ENCODE results near the gene PLXNA4.

Gene PLXNA4

DNA sequence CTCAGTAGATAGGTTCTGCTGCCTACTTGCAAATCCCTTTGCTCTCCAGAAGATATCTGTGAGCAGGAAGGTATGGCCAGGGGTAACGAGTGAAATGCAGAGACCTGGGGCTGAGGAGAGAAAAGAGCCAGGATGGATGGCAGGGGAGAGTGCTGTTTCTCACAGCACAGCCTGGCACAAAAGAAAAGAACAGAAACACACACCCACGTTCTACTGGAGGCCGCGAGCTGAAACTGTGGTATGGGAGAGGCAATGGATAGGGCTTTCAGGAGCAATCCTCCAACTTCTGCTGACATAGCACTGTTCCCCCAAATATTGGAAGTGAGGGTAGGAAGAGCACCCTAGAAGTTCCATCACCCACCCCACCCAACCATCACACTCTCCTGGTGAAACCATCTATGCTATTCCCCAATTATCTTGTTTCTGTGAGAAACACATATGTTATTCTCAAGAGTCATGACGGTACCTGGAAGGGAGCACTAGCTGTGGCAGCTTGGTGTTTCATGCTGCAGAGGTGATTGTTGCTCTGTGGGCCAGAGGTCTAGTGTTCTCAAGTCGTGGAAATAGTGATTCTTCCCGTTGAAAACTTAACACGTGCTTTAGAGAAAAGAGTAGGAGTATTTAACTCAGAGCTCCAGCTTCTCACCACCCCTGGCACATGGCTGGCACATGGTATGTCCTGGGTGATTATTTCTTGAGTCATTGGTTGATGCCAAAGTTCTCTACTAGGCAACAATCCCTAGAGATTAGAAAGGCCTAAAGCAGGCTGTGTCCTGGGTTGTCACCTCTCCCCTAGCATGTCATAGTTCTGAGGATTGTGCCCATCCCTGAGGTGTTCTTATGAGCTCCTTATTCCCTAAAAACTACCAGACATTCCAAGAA, 198.3 kb downstream of the PLXNA4 start:
- no peak for DNase-seq

DNA sequence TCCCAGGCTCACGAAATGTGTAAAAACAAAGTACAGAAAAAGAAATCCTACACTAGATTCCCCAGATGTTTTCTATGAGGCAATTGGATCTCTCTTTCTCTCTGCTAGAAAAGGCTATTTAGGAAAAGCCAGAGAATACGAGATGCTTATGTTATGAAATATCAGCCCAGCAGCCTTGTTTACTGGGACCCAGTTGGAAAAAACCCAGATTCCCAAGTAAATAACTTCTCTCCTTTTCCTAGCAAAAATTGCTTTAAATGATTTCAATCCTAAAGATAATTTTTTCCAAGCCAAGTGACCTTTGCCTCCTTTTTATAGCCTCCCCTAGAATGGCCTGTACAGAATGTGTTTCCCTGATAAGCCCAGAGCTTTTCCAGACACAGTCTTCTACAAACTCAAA, 199.3 kb downstream of the PLXNA4 start:
- DNase-seq, result no peak

DNA sequence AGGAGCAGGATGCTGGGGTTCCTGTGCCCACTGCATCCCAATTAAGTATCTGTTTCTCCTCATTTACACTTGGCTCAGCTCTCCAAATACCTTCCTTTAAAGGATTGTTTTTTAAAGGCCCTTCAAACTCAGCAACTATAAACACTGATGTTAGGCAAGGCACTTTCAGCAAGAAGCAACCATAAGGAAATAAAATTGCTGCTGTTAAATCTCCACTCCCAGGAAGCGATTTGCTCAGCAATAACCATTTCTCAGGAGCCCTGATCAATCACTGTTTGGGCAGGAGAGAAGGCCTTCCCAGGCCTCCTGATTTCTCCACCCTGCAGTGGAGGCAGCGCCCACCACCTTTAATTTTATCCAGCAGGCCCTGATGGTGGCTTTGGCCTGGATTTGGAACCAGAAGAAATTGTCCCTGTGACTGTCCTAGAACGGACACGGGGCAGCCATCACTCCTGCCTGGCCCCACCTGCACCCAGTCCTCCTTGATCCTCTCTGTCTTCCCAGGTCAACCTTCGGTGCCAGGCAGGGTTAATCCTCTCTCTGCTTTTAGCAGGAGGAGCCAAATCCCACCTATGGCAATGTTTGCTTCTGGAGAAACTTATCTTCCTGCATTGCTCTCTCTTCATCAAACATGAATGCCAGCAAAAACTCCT, 199.8 kb downstream of the PLXNA4 start:
- no peak for DNase-seq

DNA sequence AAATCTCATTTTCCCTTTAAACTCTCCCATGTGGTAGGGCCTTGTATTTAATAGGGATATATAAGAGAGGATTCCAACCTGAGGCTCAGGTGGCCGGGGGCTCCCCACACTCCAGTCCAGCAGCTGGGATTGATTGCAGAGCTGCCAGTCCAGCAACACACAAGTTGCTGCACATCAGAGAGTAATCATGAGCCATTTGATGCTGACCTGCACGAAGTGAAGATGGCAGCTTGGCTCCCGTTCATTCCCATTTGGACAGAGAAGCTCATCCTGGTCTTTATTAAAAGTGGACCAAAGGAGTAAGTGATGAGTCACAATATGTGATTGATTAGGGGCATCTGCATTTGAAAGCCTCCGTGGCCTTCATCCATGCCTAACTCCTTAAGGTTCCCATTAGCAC, 202.4 kb downstream of the PLXNA4 start:
- DNase-seq, result no peak

DNA sequence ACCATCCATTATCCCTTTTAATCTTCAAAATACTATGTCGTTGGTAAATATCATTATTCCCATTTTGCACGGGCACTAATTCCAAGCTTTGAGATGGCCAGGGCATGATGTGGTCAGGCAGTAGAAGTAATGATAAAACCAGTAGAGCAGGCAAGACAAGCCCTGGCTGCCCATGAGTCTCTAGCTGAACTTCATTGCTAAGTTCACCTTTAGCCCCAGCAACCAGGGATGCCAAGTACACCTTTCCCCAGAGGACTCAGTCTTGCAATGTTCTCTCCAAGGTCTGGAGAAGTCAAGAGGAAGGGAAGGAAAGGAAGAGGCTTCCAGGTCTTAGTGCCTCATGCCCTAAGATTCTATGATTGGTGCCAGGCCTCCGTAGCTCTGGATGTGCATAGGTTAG, 203.2 kb downstream of the PLXNA4 start:
- no peak for DNase-seq

DNA sequence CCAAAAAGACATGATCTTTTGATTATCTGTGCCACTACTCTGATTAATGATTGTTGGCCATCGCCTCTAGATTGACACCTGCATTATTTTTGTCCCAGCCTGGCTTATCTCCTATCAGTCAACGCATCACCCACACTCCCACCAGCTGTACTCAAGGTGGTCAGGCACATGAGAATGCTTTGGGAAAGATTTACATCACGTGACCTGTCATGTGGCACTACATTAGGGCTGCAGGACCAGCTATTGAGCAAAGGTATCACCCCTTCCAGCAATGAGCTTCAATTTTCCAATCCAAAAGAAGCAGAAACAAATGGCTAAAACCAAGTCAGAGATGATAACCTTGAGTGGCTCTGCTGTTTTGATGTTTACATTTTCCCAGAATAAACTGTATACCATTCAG, 204.3 kb downstream of the PLXNA4 start:
- no peak for DNase-seq

DNA sequence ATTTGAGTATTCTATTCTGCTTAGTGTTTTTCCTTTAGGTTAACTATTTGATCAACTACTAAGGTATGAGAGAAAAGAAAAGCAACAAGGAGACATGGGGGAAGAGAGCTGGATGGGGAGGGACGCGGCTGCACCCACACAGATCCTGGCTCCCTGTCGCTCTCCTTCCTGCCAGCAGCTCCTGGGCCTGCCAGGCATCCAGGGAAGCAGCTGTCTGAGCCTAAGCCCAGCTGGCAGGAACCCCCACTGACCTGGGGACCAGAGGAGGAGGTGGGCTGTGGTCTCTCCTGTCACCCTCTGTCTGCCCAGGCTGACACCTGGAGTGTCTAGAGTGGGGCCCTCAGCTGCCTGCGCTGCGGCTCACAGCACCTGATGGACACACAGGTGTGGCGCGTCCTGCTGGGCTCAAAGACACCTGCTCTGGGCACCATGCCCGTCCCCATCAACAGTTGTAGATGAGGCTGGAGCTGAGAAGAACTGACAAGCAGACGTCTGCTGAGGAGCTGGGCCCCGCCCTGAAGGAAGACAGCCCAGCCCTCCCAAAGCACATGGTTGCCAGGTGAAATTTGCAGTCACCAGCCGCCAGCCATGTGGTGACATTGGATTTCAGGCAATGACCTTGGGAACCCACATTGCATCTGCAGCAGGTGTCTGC, 207.9 kb downstream of the PLXNA4 start:
- no peak for DNase-seq

DNA sequence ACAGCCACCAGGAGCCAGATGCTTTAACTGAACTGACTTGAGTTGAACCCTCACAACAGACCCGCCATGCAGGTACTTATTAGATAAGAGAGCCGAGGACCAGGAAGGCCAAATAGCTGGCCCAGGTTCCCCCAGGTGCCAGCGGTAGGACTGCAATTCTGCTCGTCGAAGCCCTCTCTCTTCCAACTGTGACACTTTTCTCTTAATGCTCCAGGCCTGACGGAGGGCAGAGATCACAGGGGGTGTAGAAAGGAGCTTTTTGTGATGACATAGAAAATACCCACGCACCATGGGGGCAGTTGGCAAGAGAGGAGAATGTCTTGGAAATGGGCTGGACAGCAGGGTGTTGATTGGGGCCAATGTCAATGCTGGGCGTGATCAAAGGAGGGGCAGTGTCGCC, 208.5 kb downstream of the PLXNA4 start:
- DNase-seq, result no peak

DNA sequence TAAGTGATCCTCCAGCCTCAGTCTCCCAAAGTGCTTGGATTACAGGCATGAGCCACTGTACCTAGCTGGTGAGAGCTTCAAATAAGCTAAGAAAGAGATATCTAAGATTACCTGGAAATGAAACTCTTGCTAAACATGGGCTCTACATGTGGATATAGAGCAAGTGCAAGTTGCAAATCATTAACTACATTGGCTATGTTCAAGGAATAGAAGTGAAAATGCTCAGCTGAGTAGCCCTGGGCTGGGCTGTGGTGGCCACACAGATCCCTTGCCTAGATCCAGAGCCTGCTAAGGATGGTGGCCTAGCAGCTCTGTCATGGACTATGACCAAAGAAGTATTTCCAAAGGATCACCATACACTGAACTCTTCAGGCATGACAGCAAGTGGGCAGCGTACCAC, 209.3 kb downstream of the PLXNA4 start:
- no peak for DNase-seq

DNA sequence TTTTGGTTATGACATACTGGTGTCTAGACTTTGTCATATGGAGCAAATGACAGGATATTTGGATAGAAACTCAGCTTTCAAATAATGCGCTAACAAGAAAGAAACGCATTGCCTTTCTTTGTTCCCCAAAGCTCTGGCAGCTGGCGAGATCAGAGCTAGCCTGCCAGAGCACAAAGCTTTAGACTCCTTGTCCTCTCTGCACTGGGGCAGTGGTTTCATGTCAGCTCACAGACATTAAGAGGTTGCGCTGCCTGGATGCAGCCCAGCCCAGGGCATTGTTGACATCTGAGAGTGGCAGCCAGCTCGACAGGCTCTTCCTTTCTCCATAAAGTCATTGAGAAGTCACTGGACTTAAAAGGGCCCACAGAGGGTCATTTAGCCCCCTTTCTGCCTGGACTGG, 212.0 kb downstream of the PLXNA4 start:
- no peak for DNase-seq

DNA sequence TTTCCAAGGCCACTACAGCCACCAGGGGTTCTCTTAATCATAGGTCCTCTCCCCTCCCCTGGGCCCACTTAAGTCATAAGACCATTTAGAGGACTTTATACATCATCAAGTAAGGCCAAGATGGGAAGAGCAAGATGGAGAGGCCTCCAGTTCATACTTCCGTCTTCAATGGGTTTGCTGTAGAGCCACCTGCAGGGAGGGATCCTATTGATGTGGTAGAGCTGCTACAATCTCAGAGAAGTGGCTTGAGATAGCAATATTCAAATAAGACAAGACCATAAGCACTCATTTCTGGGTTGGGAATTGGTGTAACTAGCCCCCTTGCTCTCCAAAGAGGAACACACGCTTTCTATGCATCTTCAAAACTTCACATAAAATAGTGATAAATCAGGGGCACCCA, 214.2 kb downstream of the PLXNA4 start:
- DNase-seq, result no peak

DNA sequence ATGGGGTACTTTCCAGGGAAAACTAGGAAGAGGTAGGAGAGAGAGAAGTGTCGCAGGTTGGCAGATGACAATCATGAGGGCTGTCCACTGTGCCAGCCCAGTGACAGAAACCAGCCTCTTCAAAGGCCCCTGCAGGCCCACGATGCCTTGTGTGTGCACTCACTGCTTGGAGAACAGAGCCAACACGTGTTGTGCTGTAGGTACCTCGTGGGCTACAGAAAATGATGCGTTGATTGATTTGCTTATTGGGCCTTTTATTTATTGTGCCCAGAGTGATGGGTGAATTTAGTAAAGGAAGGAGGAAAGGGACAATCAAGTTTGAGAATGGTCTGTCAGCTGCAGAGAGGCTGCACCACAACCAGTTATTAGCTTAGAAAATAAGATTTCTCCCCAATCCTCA, 215.1 kb downstream of the PLXNA4 start:
- no peak for DNase-seq

DNA sequence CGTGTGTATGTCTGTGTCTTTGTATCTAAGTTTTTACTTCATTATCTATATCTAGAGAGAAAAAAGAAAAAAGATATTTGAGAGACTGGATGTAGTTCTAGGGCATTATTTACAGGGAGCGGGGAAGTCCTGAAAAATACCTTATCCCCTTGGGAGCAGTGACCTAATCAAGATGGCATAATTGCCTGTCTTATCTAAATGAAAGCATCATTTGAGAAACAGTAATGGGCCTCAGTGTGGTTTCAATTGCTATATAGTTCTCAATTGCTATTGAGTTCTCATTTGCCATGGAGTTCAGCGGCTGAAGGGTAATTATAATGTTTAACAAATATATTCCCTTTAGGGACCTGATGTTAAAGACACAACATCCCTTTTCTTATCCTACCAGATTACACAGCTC, 216.5 kb downstream of the PLXNA4 start:
- DNase-seq, result no peak

DNA sequence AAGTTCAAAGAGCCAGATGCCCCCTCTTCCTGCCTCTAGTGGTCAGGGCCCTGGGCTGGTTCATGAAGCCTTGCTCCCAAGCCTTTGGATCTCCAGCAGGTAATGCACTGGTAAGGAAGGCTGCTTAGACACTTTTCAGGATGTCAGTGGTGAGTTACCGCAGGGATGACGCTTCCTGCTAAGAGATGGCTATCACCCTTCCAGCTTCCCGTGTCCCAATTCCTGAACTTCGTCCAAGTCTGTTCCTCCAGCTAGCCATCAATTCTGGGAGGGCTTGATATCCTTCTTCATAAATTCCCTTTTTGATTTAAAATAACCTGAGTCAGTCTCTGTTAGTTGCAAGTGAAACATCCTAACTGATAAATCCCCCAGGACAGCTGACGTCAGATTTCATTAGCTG, 221.2 kb downstream of the PLXNA4 start:
- DNase-seq, result no peak

DNA sequence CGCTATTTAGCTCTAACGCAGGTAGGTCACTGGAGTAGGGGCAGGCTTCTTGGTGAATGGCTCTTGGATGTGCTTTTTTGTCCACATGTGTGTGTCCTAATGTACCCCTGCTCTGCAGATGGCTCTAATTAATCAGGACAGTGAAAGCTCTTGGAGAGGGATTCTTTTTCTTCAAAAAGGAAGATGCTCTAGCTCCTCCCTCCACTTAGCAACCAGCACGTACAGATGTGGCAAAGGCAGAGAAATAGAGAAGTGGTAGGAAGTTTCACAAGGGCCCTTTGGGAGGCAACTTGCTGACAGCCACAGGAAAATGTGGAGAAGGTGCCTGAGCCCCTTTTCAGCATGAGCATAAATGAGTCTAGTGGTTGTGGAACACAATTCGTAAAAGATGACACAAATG, 221.7 kb downstream of the PLXNA4 start:
- DNase-seq, result no peak

DNA sequence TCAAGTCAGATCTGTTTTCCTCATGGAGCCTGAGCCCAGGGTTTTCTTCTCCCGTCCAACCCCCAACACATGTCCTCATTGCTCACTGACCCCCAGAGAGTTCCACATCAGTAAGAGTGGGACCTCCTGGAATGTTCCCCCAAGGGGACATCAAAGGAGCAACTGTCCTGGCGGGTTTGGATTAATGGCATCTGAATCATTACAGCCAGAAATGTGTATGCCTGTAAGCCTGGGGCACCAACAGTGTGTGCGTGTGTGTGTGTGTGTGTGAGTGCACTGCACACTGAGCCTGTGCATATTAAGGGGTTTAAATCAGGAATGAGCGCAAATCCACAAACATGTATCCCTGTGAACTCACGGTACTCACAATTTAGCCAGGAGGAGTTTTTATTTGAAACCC, 222.3 kb downstream of the PLXNA4 start:
- DNase-seq, result no peak

DNA sequence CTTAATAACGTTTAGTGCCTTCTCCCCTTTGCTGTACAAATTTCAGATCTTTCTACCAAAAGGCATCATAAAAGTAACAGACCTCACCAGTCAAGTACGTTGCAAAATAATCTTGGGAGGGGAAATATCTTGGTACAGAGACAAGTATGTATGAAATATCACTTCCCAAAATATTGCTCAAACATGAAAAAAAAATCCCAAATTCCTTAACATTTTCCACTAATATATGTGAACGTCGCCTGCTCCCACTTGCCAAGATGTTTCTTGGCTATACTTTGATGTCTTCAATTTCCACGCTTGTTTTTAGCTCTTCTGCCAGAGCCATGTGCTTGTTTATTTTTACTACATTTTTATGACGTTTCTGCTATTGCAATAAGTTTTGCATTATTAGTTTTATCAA, 223.5 kb downstream of the PLXNA4 start:
- DNase-seq, result no peak

DNA sequence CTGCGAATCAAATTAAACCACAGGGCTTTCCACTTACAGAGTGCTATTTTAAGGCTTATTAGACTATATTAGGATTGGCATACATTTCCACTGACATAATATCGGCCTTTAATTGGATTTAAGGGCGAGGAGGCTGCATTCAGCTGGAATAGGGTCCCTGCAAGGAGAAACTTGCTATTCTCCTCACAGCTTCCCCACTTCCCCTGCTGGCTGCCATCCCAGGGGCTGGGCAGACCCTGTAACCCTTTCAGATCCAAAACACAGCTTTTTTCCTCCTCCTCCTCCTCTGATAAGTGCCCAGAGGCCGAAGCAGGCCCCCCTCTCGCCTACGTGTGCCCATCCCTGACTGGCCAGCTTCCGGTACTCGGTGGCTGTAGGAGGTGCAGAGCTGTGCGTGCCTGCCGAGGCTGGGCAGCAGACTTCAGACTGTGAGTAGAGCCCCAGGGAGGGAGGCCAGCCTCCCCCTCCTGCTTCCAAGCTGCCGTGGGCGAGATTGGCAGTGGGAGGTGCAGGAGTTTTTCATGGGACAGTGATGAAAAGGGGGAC, 224.2 kb downstream of the PLXNA4 start:
- DNase-seq, result no peak

DNA sequence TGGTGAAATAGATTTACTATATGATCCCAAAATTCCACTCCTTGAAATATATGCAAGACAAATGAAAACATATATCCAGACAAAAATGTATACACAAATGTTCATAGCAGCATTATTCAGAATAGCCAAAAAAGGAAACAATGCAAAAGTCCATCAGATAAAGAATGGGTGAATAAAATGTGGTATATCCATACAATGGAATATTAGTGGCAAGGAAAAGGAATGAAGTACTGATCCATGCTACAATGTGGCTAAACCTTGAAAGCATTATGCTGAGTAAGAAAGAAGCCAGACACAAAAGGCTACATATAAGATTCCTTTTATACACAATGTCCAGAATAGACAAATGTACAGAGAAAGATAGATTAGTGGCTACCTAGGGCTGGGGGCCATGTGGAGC, 225.5 kb downstream of the PLXNA4 start:
- no peak for DNase-seq

DNA sequence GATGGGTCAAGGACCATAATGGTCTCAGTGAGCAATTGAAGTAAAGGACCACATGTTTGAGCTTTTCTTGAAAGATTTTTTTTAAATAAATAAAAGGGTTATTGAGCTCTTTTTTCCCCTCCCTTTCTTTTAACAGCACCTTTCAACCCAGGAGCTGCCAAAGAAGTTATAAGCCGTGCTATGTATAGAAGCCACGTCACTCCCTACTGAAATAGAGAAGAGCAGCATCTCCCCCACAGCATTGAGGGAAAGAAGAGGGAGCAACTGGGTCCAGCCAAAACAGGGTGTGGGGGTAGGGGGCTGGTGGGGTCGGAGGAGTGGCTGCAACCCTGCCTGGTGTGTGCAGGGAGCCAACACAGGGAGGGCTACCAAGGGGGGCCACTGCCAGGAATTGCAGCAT, 227.2 kb downstream of the PLXNA4 start:
- no peak for DNase-seq

DNA sequence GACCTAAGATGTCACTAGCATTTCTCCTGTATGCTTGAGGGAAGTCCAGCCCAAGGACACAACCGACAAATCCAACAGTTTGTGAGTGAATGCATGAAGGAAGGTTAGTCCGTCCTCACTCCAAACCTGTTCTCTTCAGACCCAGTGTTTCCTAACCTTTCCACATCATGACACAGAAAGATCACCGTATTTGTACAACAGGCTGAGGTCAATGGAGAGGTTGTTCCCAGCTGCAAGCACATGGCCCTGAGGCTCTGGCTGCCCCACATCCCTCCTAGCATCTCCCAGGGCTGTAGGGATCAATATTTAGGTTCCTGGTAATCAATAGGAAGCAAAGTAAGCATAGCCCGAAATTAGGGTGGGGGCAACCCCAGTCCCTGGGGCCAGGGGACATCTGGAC, 227.9 kb downstream of the PLXNA4 start:
- DNase-seq, result no peak

DNA sequence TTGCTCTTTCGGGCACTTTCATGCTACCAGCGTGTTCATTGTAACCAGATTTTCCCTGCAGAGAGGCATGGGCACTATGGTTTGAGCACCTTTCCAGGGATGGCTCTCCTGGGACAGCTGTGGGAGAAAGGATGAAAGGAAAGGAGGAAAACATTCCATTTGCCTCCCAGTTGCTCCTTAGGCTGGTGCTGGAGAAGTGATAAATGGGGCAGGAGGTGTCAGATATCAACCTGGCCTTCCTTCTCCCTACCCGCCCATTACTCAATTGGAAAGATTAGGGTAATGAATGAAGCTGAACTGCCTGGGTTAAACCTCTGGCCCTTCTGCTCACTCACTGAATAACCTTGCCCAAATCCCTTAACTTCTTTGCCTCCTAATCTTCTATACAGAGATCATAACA, 228.4 kb downstream of the PLXNA4 start:
- DNase-seq, result no peak

DNA sequence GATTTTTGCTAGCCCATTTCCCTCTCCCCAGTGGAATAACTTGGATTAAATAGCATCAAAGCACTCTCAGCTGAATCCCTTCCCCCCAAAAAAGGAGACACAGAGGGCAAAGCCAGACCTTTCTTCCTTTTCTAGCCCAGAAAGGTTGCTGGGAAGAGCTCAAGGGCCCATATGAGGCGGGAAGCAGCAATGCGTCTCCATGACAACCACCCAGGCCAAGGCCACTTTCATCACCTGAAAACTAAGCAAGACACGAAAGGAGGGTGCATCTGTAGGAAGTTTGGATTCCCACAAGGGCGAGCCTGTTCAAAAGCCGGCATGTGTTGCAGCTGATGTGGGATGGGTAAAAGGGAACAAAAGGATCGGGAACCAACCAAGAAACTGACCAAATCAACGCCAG, 229.1 kb downstream of the PLXNA4 start:
- DNase-seq, result no peak
